Activated CD4-positive, CD25-positive, alpha-beta regulatory T cell treated with anti-CD3 and anti-CD28 coated beads, Interleukin-2, amount 50 U/mL, for 24 hours (primary cell): Measurements from ENCODE around the gene GCNA.

Experiments used
- ATAC-seq, 2 donors: fragments of 150-1000 bp; cut with Tn5 transposase; one replicate each; pipeline ENCODE4 v1.10.0; 2021; ENCODE audit warnings: mild to moderate bottlenecking in 1 of 2, moderate library complexity in 1 of 2

The GCNA gene

GRCh38 chrX:71616672-71617529 is 38.7 kb downstream of the GCNA start:
- no peak for ATAC-seq

- no peak for ATAC-seq
Measured at GRCh38 chrX:71617742-71618141, 39.5 kb downstream of the GCNA start.

- ATAC-seq: peak; percentile 48 to 55
Measured at GRCh38 chrX:71618303-71618721, 40.1 kb downstream of the GCNA start, which contains the start of gene CXCR3. Gene CXCR3 (minus strand): TSS chrX:71618511. CDS start chrX:71618449, 62 bp downstream.

GRCh38 chrX:71618787-71619186 is 40.5 kb downstream of the GCNA start:
- no peak for ATAC-seq

GRCh38 chrX:71619193-71619592 is 41.0 kb downstream of the GCNA start:
- ATAC-seq: peak; percentile 60 to 64

GRCh38 chrX:71619986-71620385 is 41.7 kb downstream of the GCNA start:
- ATAC-seq: no peak

- no peak for ATAC-seq
Measured at GRCh38 chrX:71621603-71622002, 43.4 kb downstream of the GCNA start.

- no peak for ATAC-seq
Measured at GRCh38 chrX:71622032-71622575, 43.9 kb downstream of the GCNA start.

GRCh38 chrX:71622576-71623450 is 44.6 kb downstream of the GCNA start:
- ATAC-seq: peak; percentile 62 to 64

- ATAC-seq: peak in 1 of 2 donors; percentile 18
Measured at GRCh38 chrX:71623714-71624113, 45.5 kb downstream of the GCNA start.

- ATAC-seq: no peak
Measured at GRCh38 chrX:71625471-71625870, 47.2 kb downstream of the GCNA start.

GRCh38 chrX:71626576-71626975 is 48.3 kb downstream of the GCNA start:
- no peak for ATAC-seq

- ATAC-seq: no peak
Measured at GRCh38 chrX:71627588-71628404, 49.6 kb downstream of the GCNA start.

- no peak for ATAC-seq
Measured at GRCh38 chrX:71629467-71629866, 51.2 kb downstream of the GCNA start.

GRCh38 chrX:71632923-71633657 is 54.9 kb downstream of the GCNA start:
- ATAC-seq: no peak

GRCh38 chrX:71634366-71634765 is 56.1 kb downstream of the GCNA start:
- ATAC-seq: no peak

GRCh38 chrX:71636438-71637252 is 58.4 kb downstream of the GCNA start:
- ATAC-seq: peak; percentile 55 to 64

- ATAC-seq: peak in 1 of 2 donors; percentile 42
Measured at GRCh38 chrX:71637253-71637618, 59.0 kb downstream of the GCNA start.

- peak; percentile 56 to 61 for ATAC-seq
Measured at GRCh38 chrX:71637848-71638247, 59.6 kb downstream of the GCNA start.

- ATAC-seq: peak; percentile 73 to 76
Measured at GRCh38 chrX:71638409-71638808, 60.2 kb downstream of the GCNA start.

- no peak for ATAC-seq
Measured at GRCh38 chrX:71640002-71640401, 61.8 kb downstream of the GCNA start.
